SK-MEL-5 (cell line): Measurements from ENCODE around the gene ASIC1. TPM values are rescaled to one million over a fixed set of nuclear protein-coding genes. Genes with fewer than 3 reads are reported as not detected.

Experiments used
- DNase-seq: peaks from one replicate; pipeline ENCODE4 v3.0.0-alpha.2; 2016; ENCODE audit warnings: low read depth, low spot score
- in situ Hi-C: cut with HindIII; loops from 2 replicates; pipeline ENCODE4 v1.10.0; 2016; ENCODE audit warnings: low sequenced_read_pairs, high pct_unique_total_duplicates, low pct_unique_long_range_greater_than_20kb
- total RNA-seq: library from RNA; depleted of rRNA; stranded (reverse); fragments of >200 nt; shearing (Covaris generic); gene quantifications from 2 replicates; pipeline ENCODE4 v1.2.3, GENCODE V29; 2014

The ASIC1 gene
- total RNA-seq, 1 experiment from 2014 or later, result 4.7 TPM

- in situ Hi-C loops, result no loop called here
- DNase-seq, result peak; percentile 55
Measured at GRCh38 chr12:50055831-50056638, 1.4 kb upstream of the ASIC1 start.

- DNase-seq, result no peak
- in situ Hi-C loops, result no loop called here
Measured at GRCh38 chr12:50056639-50056976, 788 bp upstream of the ASIC1 start.

GRCh38 chr12:50057896-50058670 lies 687 bp downstream of the ASIC1 start:
- in situ Hi-C loops, result no loop called here
- DNase-seq, result no peak

- in situ Hi-C loops, result no loop called here
Measured at GRCh38 chr12:50058743-50059312, 1.4 kb downstream of the ASIC1 start.

GRCh38 chr12:50059440-50060119 lies 2.2 kb downstream of the ASIC1 start:
- in situ Hi-C loops, result loop anchor here (10.0 kb wide), 1 partner anchor 125 kb away; no protein-coding TSS in a partner anchor
- DNase-seq, result no peak

More at GRCh38 chr12:50058743-50059312, 1.4 kb downstream of the ASIC1 start:
- no peak for DNase-seq

GRCh38 chr12:50060120-50060468 lies 2.7 kb downstream of the ASIC1 start:
- no peak for DNase-seq
- in situ Hi-C loops, result loop anchor here (10.0 kb wide), 1 partner anchor 125 kb away; no protein-coding TSS in a partner anchor

GRCh38 chr12:50061171-50061570 lies 3.8 kb downstream of the ASIC1 start:
- in situ Hi-C loops, result loop anchor here (10.0 kb wide), 1 partner anchor 126 kb away; no protein-coding TSS in a partner anchor
- no peak for DNase-seq

- in situ Hi-C loops, result loop anchor here (10.0 kb wide), 1 partner anchor 127 kb away; no protein-coding TSS in a partner anchor
- DNase-seq, result no peak
Measured at GRCh38 chr12:50061946-50062686, 4.7 kb downstream of the ASIC1 start.

GRCh38 chr12:50062728-50063460 lies 5.5 kb downstream of the ASIC1 start:
- in situ Hi-C loops, result loop anchor here (10.0 kb wide), 1 partner anchor 128 kb away; no protein-coding TSS in a partner anchor
- DNase-seq, result no peak

- in situ Hi-C loops, result loop anchor here (10.0 kb wide), 1 partner anchor 131 kb away; no protein-coding TSS in a partner anchor
Measured at GRCh38 chr12:50065726-50066310, 8.4 kb downstream of the ASIC1 start.

GRCh38 chr12:50066402-50066801 lies 9.0 kb downstream of the ASIC1 start:
- in situ Hi-C loops, result loop anchor here (10.0 kb wide), 1 partner anchor 132 kb away; no protein-coding TSS in a partner anchor
- DNase-seq, result no peak

More at GRCh38 chr12:50065726-50066310, 8.4 kb downstream of the ASIC1 start:
- no peak for DNase-seq

GRCh38 chr12:50069069-50069468 lies 11.7 kb downstream of the ASIC1 start:
- no peak for DNase-seq
- in situ Hi-C loops, result loop anchor here (10.0 kb wide), 1 partner anchor 134 kb away; no protein-coding TSS in a partner anchor

GRCh38 chr12:50069539-50069938 lies 12.1 kb downstream of the ASIC1 start:
- no peak for DNase-seq
- in situ Hi-C loops, result loop anchor here (10.0 kb wide), 1 partner anchor 135 kb away; no protein-coding TSS in a partner anchor

GRCh38 chr12:50070314-50071060 lies 13.1 kb downstream of the ASIC1 start:
- in situ Hi-C loops, result no loop called here
- peak; percentile 88 for DNase-seq

GRCh38 chr12:50072198-50072907 lies 15.0 kb downstream of the ASIC1 start:
- in situ Hi-C loops, result no loop called here

More at GRCh38 chr12:50072198-50072907, 15.0 kb downstream of the ASIC1 start:
- DNase-seq, result no peak
